Measurements from ENCODE around the gene DUOX2. TPM values are rescaled to one million over a fixed set of nuclear protein-coding genes. Genes with fewer than 3 reads are reported as not detected.

DUOX2 gene
- total RNA-seq, 3 donors from 2014 or later (not counting 1 experiment from before 2014, with no cell fraction given), result 2.5 TPM; not detected in 2

DNA sequence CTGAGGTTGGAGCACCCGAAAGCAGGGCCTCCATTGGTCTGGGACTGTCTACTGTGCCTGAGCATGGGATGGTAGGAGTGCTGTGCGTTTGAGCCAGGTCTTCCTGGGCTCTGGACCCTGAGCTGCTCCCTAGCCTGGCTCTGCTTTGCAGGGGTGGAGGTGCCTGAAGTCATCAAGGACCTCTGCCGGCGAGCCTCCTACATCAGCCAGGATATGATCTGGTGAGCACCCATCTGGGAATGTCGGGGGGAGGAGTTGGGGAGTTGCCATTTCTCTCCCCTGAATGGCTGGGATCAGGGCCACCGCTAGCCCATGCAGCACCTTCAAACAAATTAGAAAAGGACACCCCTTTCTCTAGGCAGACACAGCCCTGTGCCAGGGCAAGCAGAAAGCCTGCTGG lies 36.5 kb upstream of the DUOX2 start:
- DNase-seq (no peak), ATAC-seq (no peak)
- no peaks in the 10 kb centered on the region for H3K27me3 ChIP-seq (ENCODE audit: control insufficient read depth, insufficient read depth, low read length)
- H3K9me3 ChIP-seq (ENCODE audit: control insufficient read depth, insufficient read depth, low read length), result no peaks in the 10 kb centered on the region
- Mint-ChIP-seq H3K27ac (no peak overlapping the region), H3K27me3 (ENCODE audit: low read depth in 2 of 2) (no peaks in the 10 kb centered on the region), H3K4me3 (no peak overlapping the region), H3K36me3 (no peaks in the 10 kb centered on the region), H3K9me3 (no peaks in the 10 kb centered on the region), H3K4me1 (peaks cover 0 to 10% of the 10 kb centered on the region in 2 donors)
- no peaks in the 10 kb centered on the region for H3K4me1 ChIP-seq (ENCODE audit: control insufficient read depth, insufficient read depth, low read length)
- no peak overlapping the region for H3K4me3 ChIP-seq (ENCODE audit: low read length)
- H3K36me3 ChIP-seq (ENCODE audit: control insufficient read depth, insufficient read depth, low read length), result peaks cover 3% of the 10 kb centered on the region
- intact Hi-C loops (cut with micrococcal nuclease), result no loop called here
- no peak for TF ChIP-seq CTCF (IDR thresholded peaks at IDR 0.05)
- H3K27ac ChIP-seq (ENCODE audit: low read length), result no peak overlapping the region
- WGBS (ENCODE audit: insufficient coverage), result 95% methylated on average over 6 of the region's 6 CpGs

- intact Hi-C loops (cut with micrococcal nuclease), result no loop called here
- WGBS (ENCODE audit: insufficient coverage), result 86% methylated on average over 1 of the region's 1 CpG
These were observed 35.1 kb upstream of the DUOX2 start for GRCh38 chr15:45149060-45149459.

DNA sequence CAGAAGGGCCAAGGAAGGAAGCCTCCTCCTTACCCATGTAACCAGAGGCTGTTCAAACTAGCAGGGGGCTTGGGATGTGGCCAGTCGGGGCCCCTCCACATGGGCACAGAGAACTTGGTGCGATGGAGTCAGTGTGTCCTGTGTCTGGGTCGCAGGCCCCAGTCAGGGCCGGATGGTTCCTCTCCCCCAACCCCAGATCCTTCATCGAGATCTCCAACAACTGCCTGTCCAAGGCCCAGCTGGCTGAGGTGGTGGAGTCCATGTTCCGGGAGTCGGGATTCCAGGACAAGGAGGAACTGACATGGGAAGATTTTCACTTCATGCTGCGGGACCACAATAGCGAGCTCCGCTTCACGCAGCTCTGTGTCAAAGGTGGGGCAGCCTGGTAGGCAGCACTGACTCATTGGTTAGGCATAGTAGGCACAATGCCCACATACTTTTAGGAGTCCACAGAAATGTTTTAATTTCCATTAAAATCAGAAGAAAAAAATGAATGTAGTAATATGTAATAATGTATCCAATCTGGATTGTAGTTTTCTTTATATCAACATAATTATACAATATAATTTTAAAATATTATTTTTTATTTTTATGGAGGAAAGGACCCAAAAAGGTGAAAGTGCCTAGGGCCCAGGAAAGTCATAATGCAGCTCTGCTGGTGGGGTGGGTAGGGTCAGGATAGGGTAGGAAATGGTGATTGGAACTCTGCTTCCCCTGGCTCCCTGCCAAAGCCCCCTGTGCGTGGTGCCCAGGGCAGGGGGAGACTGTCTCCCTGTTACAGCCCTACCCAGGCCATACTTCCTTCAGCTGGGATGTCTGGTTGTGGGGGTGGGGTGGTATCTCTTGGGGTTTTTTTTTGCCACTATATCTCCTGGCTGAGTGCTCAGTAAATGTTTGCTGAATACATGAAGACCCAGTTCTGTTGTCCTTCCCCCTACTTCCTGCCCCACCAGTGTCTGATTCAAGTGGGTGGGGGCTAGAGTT lies 34.4 kb upstream of the DUOX2 start:
- Histone ChIP-seq H3K36me3 (ENCODE audit: control insufficient read depth, insufficient read depth, low read length) (peaks cover 3% of the 10 kb centered on the region), H3K9me3 (ENCODE audit: control insufficient read depth, insufficient read depth, low read length) (no peaks in the 10 kb centered on the region), H3K4me1 (ENCODE audit: control insufficient read depth, insufficient read depth, low read length) (no peaks in the 10 kb centered on the region), H3K4me3 (ENCODE audit: low read length) (no peak overlapping the region), H3K27me3 (ENCODE audit: control insufficient read depth, insufficient read depth, low read length) (no peaks in the 10 kb centered on the region), H3K27ac (ENCODE audit: low read length) (no peak overlapping the region)
- Mint-ChIP-seq H3K4me1 (peaks cover 0 to 10% of the 10 kb centered on the region in 2 donors), H3K4me3 (no peak overlapping the region), H3K36me3 (no peaks in the 10 kb centered on the region), H3K9me3 (no peaks in the 10 kb centered on the region), H3K27me3 (ENCODE audit: low read depth in 2 of 2) (no peaks in the 10 kb centered on the region), H3K27ac (no peak overlapping the region)
- no peak for TF ChIP-seq CTCF (IDR thresholded peaks at IDR 0.05)
- 97% methylated on average over 11 of the region's 12 CpGs for WGBS (ENCODE audit: insufficient coverage)
- ATAC-seq (no peak), DNase-seq (no peak)
- intact Hi-C loops (cut with micrococcal nuclease), result no loop called here

More at GRCh38 chr15:45149060-45149459, 35.1 kb upstream of the DUOX2 start:
- Mint-ChIP-seq H3K27me3 (ENCODE audit: low read depth in 2 of 2) (no peaks in the 10 kb centered on the region), H3K4me1 (peaks cover 0 to 10% of the 10 kb centered on the region in 2 donors), H3K9me3 (no peaks in the 10 kb centered on the region), H3K4me3 (no peak overlapping the region), H3K36me3 (no peaks in the 10 kb centered on the region), H3K27ac (no peak overlapping the region)
- Histone ChIP-seq H3K4me1 (ENCODE audit: control insufficient read depth, insufficient read depth, low read length) (no peaks in the 10 kb centered on the region), H3K36me3 (ENCODE audit: control insufficient read depth, insufficient read depth, low read length) (peaks cover 3% of the 10 kb centered on the region), H3K9me3 (ENCODE audit: control insufficient read depth, insufficient read depth, low read length) (no peaks in the 10 kb centered on the region), H3K27ac (ENCODE audit: low read length) (no peak overlapping the region), H3K27me3 (ENCODE audit: control insufficient read depth, insufficient read depth, low read length) (no peaks in the 10 kb centered on the region), H3K4me3 (ENCODE audit: low read length) (no peak overlapping the region)
- TF ChIP-seq CTCF (IDR thresholded peaks at IDR 0.05), result no peak
- no peak for DNase-seq
- no peak for ATAC-seq
